GM19099 (cell line): ENCODE results near the gene PLXND1.
A peak's percentile ranks its signal among the peaks of the same experiment; 100 is the strongest.

ENCODE experiments used
- POLR2A ChIP-seq: IDR thresholded peaks from 3 replicates; pipeline ENCODE4 v1.6.1; 2011; ENCODE audit warnings: low read depth; ENCODE audit not compliant: insufficient read length; ENCODE audit errors: extremely low read depth

Gene PLXND1

GRCh38 chr3:129591932-129592331 is 14.5 kb downstream of the PLXND1 start:
- no peak for TF ChIP-seq POLR2A

- TF ChIP-seq POLR2A: no peak
Observed at GRCh38 chr3:129590215-129590614, 16.3 kb downstream of the PLXND1 start.

GRCh38 chr3:129587566-129588210 is 18.8 kb downstream of the PLXND1 start:
- TF ChIP-seq POLR2A: no peak

- no peak for TF ChIP-seq POLR2A
Observed at GRCh38 chr3:129586746-129587430, 19.6 kb downstream of the PLXND1 start.

- TF ChIP-seq POLR2A: no peak
Observed at GRCh38 chr3:129585949-129586657, 20.4 kb downstream of the PLXND1 start.

GRCh38 chr3:129584631-129585030 is 21.8 kb downstream of the PLXND1 start:
- no peak for TF ChIP-seq POLR2A

- TF ChIP-seq POLR2A: no peak
Observed at GRCh38 chr3:129583289-129583688, 23.2 kb downstream of the PLXND1 start.

GRCh38 chr3:129582799-129583198 is 23.7 kb downstream of the PLXND1 start:
- no peak for TF ChIP-seq POLR2A

- no peak for TF ChIP-seq POLR2A
Observed at GRCh38 chr3:129581623-129582022, 24.9 kb downstream of the PLXND1 start.

- TF ChIP-seq POLR2A: no peak
Observed at GRCh38 chr3:129579991-129580390, 26.5 kb downstream of the PLXND1 start.

GRCh38 chr3:129577925-129578786 is 28.3 kb downstream of the PLXND1 start:
- no peak for TF ChIP-seq POLR2A

- no peak for TF ChIP-seq POLR2A
Observed at GRCh38 chr3:129577366-129577765, 29.1 kb downstream of the PLXND1 start.

- peak; percentile 38 for TF ChIP-seq POLR2A
Observed at GRCh38 chr3:129576514-129577352, 29.7 kb downstream of the PLXND1 start.

GRCh38 chr3:129575997-129576384 is 30.5 kb downstream of the PLXND1 start:
- no peak for TF ChIP-seq POLR2A

GRCh38 chr3:129575233-129575996 is 31.1 kb downstream of the PLXND1 start:
- no peak for TF ChIP-seq POLR2A
